Small intestine (tissue), 7 donors: Measurements from ENCODE around the gene RAMACL. TPM values are rescaled to one million over a fixed set of nuclear protein-coding genes. Genes with fewer than 3 reads are reported as not detected.

Source experiments
- DNase-seq, 2 donors: peaks; one replicate each; pipeline versions ENCODE4 v3.0.0 to v3.0.0-alpha.2; 2013
- FAIRE-seq: peaks from 2 replicates; lab custom pipeline; 2012; peaks lifted over from hg19 to GRCh38; lab: Jason Lieb, UNC
- H3K27ac ChIP-seq, 3 donors: one replicate each; pipeline ENCODE4 v1.5.1; 2013; ENCODE audit warnings: low read length in 2 of 3, mild to moderate bottlenecking in 2 of 3, control low read depth in 1 of 3, inconsistent platforms in 1 of 3, low read depth in 1 of 3, moderate library complexity in 1 of 3
- H3K27me3 ChIP-seq, 3 donors: one replicate each; pipeline ENCODE4 v1.6.1; 2013; ENCODE audit warnings: low read length in 3 of 3, inconsistent platforms in 1 of 3; ENCODE audit not compliant: control insufficient read depth in 3 of 3, insufficient read depth in 3 of 3
- H3K36me3 ChIP-seq, 3 donors: one replicate each; pipeline ENCODE4 v1.6.1; 2013; ENCODE audit warnings: low read length in 3 of 3, inconsistent platforms in 1 of 3, low read depth in 1 of 3, mild to moderate bottlenecking in 1 of 3, moderate library complexity in 1 of 3; ENCODE audit not compliant: control insufficient read depth in 3 of 3, insufficient read depth in 2 of 3
- H3K4me1 ChIP-seq, 3 donors: one replicate each; pipeline ENCODE4 v1.6.1; 2013; ENCODE audit warnings: low read length in 2 of 3, inconsistent platforms in 1 of 3, low read depth in 1 of 3, mild to moderate bottlenecking in 1 of 3, moderate library complexity in 1 of 3; ENCODE audit not compliant: control insufficient read depth in 3 of 3, insufficient read depth in 2 of 3
- H3K4me3 ChIP-seq, 3 donors: one replicate each; pipeline ENCODE4 v1.5.1; 2013; ENCODE audit warnings: low read length in 3 of 3, control low read depth in 1 of 3, inconsistent platforms in 1 of 3, low read depth in 1 of 3, mild to moderate bottlenecking in 1 of 3, moderate library complexity in 1 of 3
- H3K9me3 ChIP-seq, 2 donors: one replicate each; pipeline ENCODE4 v1.6.1; 2013; ENCODE audit warnings: low read depth in 1 of 2, low read length in 1 of 2; ENCODE audit not compliant: control insufficient read depth in 2 of 2, insufficient read depth in 1 of 2
- WGBS, 3 donors: extraction: QIAGEN DNeasy Blood & Tissue Kit; methylation state at CpG; one replicate each; pipeline ENCODE4 v1.1.7; 2013; 5-methylcytosine and 5-hydroxymethylcytosine counted together
- polyA plus RNA-seq, 4 donors: library from polyadenylated mRNA; stranded (reverse) in 3 of 4; unstranded in 1 of 4; fragments of 200-250 nt in 3 of 4; fragments of 120-200 nt in 1 of 4; gene quantifications; one replicate each; pipeline versions ENCODE4 v1.2.1 to v1.2.3, GENCODE V29; 2013
- donor health status: healthy with polysubstance abuse.
- donor health status: control.
- donor health status: control.
- donor health status: Bipolar disorder and iron deficiency.
- donor health status: healthy.

The RAMACL gene
- polyA plus RNA-seq, 4 donors, result 0.16 to 0.24 TPM; not detected in 2

DNA sequence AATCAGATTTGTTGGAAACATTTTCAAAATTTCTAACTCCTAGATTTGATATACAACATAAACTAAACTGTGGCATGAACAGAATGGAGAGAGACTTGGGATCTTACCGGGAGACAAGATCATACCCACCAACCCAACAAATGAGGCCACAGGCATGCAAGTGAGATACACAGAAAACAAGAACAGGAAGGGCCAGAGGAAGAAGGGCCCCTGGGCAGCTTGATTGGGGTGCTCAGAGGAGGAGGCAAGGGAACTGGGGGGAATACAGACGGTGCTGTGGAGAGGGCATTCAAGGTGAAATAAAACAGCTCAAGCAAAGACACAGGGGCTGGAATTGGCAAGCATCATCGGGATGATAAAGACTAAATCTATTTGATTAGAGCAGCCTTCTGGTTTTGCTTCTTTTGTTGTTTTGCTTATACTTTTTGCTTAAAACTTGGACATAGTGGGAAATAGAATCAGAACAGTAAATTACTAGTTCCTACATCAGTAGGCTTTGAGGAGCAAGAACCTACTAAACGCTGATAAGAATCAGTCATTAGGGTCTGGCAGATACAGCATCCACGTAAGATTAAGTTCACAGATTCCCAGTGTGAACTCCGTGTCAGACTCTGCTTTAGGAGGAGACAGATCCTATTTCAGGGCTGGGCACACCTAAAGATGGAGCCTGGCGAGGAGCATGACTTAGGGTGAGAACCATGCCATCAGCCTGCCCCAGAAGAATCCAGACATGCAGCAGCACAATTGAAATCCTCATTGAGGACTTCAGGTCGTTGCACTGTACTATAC is 3.5 kb upstream of the RAMACL start:
- no peaks in the 10 kb centered on the region for H3K4me1 ChIP-seq
- FAIRE-seq, result no peak

DNA sequence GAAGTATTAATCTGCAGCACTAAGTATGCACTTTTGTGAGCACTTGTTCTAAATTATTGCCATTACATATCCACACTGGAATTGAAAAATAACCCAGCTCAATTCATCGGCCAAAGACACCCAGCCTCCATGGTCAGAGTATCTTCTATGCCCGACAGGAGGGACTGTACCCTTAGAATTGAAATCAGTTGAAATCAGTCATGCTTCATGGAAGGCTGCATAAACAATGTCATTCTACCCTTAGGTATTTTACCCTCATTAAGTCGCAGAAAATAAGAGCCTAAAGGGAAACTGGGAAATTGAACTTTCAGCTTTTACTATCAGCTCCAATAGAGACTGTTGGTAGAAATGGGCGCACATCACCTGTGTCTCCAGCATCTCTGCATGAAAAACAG is 2.9 kb upstream of the RAMACL start:
- H3K4me1 ChIP-seq, result peaks cover 0 to 3% (median 0%) of the 10 kb centered on the region in 3 donors
- no peak overlapping the region for H3K4me3 ChIP-seq
- no peaks in the 10 kb centered on the region for H3K36me3 ChIP-seq
- no peak for FAIRE-seq
- no peak overlapping the region for H3K27ac ChIP-seq
- WGBS, 3 donors, result 75 to 84% (median 76%) methylated on average over 4 of the region's 4 CpGs
- H3K27me3 ChIP-seq, result no peaks in the 10 kb centered on the region
- no peaks in the 10 kb centered on the region for H3K9me3 ChIP-seq
- DNase-seq, result no peak

More for the DNA sequence above, 3.5 kb upstream of the RAMACL start:
- Histone ChIP-seq H3K27me3 (no peaks in the 10 kb centered on the region), H3K4me3 (no peak overlapping the region), H3K36me3 (no peaks in the 10 kb centered on the region), H3K27ac (no peak overlapping the region), H3K9me3 (no peaks in the 10 kb centered on the region)
- DNase-seq, result no peak
- WGBS, 3 donors, result 69 to 80% (median 77%) methylated on average over 8 of the region's 8 CpGs

DNA sequence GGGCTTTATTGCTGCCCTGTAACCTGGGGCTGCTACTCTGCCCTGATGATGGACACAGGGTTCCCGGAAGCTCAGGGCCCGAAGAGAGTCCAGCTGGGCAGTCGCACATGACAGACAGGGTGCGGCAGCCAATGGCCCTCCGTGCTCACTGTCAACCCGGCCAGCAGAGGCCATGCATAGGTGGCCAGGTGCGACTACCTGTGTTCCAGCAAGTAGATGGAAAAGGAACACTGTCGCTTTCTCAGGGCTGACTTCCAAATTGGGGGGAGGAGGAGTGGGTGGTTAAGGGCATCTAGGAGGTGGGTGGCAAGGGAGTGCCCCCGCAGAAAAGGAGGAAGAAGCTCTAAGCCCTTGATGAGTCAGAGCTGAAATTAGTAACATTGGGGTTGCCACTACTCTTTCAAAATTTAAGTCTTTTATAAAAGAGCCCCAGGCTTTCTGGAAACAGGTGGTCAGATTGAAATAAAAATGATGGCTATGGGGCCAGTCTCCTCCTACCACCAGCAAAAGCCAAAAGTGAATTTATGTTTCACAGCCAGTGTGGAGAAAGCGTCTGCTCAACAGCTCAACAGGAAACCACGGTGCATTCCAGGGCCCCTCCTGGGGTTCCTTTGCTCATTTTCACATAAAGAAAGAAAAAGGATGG is 2.3 kb upstream of the RAMACL start:
- Histone ChIP-seq H3K27me3 (no peaks in the 10 kb centered on the region), H3K36me3 (no peaks in the 10 kb centered on the region), H3K27ac (no peak overlapping the region), H3K4me1 (peaks cover 0 to 3% (median 0%) of the 10 kb centered on the region in 3 donors), H3K4me3 (no peak overlapping the region), H3K9me3 (no peaks in the 10 kb centered on the region)
- DNase-seq (no peak), FAIRE-seq (no peak)
- 68 to 80% (median 80%) methylated on average over 11 of the region's 11 CpGs for WGBS, 3 donors

DNA sequence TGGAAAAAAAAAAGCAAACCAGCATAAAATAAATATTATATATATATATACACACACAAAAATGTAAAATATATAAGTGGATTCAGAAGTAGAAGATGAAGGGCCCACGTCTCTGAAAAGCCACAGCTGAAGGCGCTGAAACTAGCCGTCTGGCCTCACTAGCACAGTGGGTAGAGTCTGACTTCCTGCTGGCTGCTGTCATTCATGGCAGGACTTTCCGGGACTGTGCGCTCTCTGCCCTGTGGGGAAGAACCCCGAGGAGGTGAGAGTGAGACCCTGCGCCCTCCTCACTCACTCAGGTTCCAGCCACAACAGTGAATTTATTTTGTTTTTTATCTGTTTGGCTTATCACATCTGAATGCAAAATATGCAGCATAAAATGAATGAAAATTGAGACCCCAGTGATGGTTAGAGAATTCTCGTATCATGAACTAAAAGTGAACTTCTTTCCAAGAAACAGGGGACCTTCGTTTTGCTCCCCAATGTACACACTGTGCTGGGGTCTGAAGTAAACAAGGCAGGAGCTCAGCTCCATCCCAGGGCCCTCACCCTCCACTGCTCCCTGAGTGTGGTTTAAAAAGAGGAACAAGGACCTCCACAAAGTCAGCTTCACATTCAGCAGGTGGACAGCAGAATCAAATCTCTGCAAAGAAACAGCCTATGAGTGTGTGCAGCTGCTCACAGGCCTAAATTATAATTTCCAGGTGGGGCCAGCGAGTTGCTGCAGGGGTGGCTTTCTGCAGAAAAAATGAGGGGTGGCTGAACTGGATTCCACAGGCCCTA is 1.3 kb upstream of the RAMACL start:
- Histone ChIP-seq H3K9me3 (no peaks in the 10 kb centered on the region), H3K4me1 (peaks cover 0 to 3% (median 0%) of the 10 kb centered on the region in 3 donors), H3K4me3 (no peak overlapping the region), H3K36me3 (no peaks in the 10 kb centered on the region), H3K27ac (no peak overlapping the region), H3K27me3 (no peaks in the 10 kb centered on the region)
- FAIRE-seq (no peak), DNase-seq (no peak)
- WGBS, 3 donors, result 60 to 85% (median 75%) methylated on average over 10 of the region's 10 CpGs

DNA sequence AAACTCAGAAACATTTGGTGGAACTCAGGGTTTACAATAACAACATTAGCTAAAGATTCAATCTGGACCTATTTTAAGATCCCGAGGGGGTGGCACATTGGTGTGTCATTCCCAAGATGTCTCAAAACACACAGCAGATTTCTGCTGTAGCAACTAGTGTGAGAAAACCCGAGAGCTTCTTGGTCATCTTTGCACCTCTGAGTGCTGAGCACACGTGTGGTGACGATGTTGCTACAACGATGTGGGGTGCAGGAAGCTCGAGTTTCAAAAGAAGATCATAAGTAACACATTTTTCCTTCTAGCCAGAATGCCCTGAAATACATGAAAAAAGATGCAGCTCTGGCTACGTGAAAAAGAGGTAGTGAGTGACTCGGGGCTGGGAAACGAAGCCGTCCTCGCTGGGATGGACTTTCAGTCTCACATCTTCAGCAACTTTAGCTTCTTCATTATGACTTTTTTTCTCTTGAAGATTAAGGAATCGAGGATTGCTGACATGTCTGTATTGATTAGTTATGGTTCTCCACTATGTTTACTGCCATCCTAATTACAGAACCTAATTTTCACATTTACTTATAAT is 1.5 kb downstream of the RAMACL start:
- no peaks in the 10 kb centered on the region for H3K9me3 ChIP-seq
- FAIRE-seq, result no peak
- DNase-seq, result no peak
- H3K36me3 ChIP-seq, result no peaks in the 10 kb centered on the region
- H3K4me3 ChIP-seq, result no peak overlapping the region
- no peak overlapping the region for H3K27ac ChIP-seq
- WGBS, 3 donors, result 78 to 86% (median 81%) methylated on average over 12 of the region's 12 CpGs
- no peaks in the 10 kb centered on the region for H3K27me3 ChIP-seq
- H3K4me1 ChIP-seq, result peaks cover 0 to 3% (median 0%) of the 10 kb centered on the region in 3 donors

DNA sequence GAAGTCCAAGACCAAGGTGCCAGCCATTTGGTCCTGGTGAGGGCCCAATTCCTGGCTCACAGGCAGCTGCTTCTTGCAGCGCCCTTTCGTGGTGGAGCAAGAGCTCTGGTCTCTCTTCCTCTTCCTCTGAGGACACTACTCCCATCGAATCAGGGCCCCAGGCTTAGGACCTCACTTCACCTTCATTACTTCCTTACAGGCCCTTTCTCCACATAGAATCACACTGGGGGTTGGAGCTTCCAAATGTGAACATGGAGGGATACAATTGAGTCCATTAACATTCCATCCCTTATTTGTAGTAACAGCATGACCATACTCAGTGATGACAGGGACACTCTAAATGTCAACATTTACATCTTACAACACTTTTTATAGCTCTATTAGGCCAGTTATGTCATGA is 2.3 kb downstream of the RAMACL start:
- no peak for FAIRE-seq
- DNase-seq, result no peak
- Histone ChIP-seq H3K9me3 (no peaks in the 10 kb centered on the region), H3K27ac (no peak overlapping the region), H3K4me1 (peaks cover 0 to 3% (median 0%) of the 10 kb centered on the region in 3 donors), H3K4me3 (no peak overlapping the region), H3K27me3 (no peaks in the 10 kb centered on the region), H3K36me3 (no peaks in the 10 kb centered on the region)
- 71 to 89% (median 71%) methylated on average over 3 of the region's 3 CpGs for WGBS, 3 donors

DNA sequence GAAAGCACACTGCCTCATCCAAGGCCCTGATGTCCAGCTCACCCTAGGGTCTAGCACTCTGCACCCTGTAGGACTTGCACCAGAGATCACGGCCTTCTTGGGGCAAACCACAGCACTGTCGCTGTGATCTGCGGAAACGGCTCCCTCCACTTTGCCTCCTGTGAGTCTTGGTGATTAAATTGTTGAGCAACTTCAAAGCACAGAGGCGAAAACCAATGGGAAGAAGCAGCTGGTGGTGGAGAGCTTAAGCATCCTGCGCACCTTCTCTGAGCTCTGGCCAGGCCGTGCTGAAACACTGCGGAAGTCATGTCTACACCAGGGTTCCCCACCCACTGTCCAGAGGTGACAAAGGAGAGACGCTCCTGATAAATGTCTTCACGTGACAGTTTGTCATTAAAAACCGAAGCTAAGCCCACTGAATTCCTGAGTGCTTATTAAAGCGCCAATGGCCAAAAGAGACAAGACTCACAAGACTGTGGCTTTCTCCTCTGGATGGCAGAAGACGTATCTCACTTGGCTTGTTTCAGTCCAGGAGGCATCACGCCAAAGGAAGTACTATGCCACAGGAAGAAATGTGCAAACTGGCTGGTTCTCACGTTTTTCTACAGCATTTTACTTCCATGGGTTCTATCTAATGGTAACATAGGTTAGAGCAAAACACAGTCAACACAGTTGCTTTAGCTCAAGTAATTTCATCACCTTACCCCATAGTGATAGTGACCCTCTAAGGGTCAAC is 3.1 kb downstream of the RAMACL start:
- H3K9me3 ChIP-seq, result no peaks in the 10 kb centered on the region
- H3K27ac ChIP-seq, result no peak overlapping the region
- FAIRE-seq (no peak), DNase-seq (no peak)
- H3K4me3 ChIP-seq, result no peak overlapping the region
- 85 to 88% (median 87%) methylated on average over 15 of the region's 15 CpGs for WGBS, 3 donors
- peaks cover 0 to 5% (median 0%) of the 10 kb centered on the region in 3 donors for H3K4me1 ChIP-seq
- no peaks in the 10 kb centered on the region for H3K27me3 ChIP-seq
- no peaks in the 10 kb centered on the region for H3K36me3 ChIP-seq
